Stimulated activated CD4-positive, alpha-beta T cell treated with anti-CD3 and anti-CD28 coated beads, Interleukin-12 subunit alpha, Interleukin-12 subunit beta, amount 100 ng/mL, for 24 hours (primary cell): Measurements from ENCODE around the gene OR8D2.
"Not testable (repeated sequence)": the region's sequence is repeated elsewhere in the genome, so short reads cannot be mapped to it uniquely, and the experiment has no call there.

Experiments
- DNase-seq, 2 experiments: peaks; one replicate each; pipeline ENCODE4 v3.0.0-alpha.2; 2020; ENCODE audit warnings: low read depth in 2 of 2

The OR8D2 gene

DNA sequence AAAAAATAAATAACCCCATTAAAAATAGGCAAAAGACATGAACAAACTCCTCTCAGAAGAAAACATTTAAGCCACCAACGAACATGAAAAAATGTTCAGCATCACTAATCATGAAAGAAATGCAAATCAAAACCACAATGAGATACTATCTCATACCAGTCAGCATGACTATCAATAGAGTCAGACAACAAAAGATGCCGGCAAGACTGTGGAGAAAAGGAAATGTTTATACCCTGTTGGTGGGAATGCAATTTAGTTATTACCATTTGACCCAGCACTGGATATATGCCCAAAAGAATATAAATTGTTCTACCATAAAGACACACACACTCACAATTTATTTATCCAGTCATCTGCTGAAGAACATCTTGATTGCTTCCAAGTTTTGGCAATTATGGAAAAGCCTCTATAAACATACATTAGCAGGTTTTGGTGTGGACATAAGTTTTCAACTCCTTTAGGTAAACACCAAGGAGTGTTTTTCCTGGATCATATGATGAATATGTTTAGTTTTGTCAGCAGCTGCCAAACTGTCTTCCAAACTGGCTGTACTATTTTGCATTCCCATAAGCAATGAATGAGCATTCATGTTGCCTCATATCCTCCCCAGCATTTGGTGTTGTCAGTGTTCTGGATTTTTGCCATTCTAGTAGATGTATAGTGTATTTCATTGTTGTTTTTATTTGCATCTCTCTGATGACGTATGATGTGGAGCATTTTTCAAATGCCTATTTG lies 34.2 kb downstream of the OR8D2 start:
- DNase-seq = no peak

DNA sequence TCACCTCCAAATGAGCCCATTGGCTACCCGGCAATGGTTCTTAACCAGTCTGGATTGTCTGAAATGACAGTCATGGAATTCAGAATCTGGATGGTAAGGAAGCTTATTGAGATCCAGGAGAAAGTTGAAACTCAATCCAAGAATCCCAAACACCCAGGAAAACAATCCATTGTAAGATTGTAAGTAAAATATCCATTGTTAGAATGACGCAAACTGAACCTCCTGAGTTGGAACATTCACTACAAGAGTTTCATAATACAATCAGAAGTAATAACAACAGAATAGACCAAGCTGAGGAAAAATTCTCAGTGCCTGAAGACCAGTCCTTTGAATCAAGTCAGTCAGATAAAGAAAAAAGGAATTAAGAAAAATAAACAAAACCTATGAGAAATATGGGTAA lies 41.7 kb downstream of the OR8D2 start:
- DNase-seq = no peak

DNA sequence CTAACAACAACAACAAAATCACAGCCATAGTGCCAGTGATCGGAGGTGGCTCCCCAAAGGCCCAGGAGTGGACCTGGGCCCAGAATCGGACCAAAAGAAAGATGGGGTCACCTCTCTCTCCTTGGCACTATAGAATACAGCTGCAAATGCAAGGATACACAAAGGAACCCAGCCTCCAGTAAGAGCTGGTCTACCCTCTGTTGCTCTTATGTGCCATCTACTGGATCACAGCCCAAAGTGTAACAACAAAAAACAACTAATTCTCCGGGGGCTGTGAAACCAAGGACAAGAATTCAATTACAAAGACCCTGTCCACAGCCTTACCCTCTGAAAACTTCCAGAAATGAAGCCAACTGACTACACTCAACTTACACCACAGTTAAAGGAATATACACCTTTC lies 42.2 kb downstream of the OR8D2 start:
- no peak for DNase-seq

DNA sequence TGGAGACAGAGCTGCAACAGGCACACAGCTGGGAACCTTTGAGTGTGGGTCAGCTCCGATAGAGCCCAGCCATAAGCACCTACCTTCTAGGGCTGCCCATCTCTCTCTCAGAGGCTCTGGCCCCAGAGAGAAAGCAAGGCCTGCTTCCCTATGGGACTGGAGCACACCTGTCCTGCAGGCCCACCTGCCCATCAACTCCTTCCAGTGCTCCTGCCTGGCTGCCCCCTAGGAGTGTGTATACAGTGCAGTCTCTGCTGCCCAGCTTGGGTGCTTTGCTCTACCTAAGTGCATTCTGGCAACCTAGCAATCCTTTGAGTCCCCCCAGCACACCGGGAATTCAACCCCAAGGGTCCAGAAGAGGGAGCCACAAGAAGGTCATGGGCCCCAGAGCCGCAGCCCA lies 42.8 kb downstream of the OR8D2 start:
- no peak for DNase-seq

DNA sequence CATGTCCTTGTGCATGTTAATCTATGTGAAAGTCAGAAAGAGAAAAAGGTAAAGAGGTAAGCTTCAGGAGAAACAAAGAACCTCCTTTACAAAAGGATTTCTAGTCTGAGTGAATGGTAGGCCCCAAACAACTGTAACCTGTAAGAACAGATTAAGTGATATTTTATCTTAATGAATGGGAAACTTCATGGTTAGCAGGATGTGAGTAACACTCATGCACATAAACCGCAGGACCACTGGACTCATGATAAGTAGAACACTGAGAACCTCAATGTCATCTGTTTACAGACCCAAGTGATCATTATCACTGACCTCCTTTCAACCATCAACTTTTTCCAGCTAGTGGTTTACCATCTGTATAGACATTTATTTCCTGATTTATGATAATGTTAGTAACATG lies 43.9 kb downstream of the OR8D2 start:
- no peak for DNase-seq

DNA sequence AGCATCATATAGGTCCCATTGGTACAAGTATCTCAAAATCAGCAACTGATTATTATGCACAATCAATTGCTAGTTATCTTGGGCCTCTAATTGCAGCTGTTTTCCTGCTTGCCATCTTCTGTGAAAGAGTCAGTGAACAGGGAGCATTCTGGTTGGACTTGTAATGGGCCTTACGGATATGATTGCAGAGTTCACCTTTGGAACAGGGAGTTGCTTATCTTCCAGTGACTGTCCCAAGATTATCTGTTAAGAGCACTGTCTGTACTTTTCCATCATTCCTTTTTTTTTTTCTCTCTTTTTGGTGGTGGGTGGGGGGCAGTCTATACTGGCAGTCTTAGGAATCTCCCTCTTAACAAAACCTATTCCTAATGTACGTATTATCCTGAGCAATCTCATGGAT lies 46.0 kb downstream of the OR8D2 start:
- no peak for DNase-seq

DNA sequence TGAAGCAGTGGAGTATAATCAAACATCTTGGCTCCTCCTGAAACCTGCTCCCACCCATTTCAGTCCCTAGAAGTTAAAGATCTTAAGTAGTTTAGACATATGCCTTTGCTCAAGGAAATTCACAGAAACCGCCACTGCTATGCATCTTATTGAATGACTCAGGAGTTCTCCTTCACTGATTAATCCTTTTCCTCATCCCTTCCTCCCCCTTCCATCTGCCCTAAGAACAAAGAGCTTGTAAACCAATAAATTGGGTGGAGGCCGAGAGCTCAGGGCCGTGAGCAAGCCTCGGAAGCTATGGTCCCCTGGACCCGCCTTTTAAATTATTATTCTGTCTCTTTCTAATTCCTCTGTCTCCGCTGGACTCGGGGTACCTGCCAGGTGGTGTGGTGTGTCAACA lies 49.1 kb downstream of the OR8D2 start:
- not testable (repeated sequence) for DNase-seq
